GM19463 (cell line): ENCODE measurements around the gene RASSF1.
"Not testable (repeated sequence)": the region's sequence is repeated elsewhere in the genome, so short reads cannot be mapped to it uniquely, and the experiment has no call there.

Source experiments
- ATAC-seq: cut with Tn5 transposase; IDR thresholded peaks from one replicate; pipeline ENCODE4 v1.9.1; 2021; ENCODE audit warnings: mild to moderate bottlenecking, moderate library complexity; ENCODE audit not compliant: unreplicated experiment

RASSF1 gene

DNA sequence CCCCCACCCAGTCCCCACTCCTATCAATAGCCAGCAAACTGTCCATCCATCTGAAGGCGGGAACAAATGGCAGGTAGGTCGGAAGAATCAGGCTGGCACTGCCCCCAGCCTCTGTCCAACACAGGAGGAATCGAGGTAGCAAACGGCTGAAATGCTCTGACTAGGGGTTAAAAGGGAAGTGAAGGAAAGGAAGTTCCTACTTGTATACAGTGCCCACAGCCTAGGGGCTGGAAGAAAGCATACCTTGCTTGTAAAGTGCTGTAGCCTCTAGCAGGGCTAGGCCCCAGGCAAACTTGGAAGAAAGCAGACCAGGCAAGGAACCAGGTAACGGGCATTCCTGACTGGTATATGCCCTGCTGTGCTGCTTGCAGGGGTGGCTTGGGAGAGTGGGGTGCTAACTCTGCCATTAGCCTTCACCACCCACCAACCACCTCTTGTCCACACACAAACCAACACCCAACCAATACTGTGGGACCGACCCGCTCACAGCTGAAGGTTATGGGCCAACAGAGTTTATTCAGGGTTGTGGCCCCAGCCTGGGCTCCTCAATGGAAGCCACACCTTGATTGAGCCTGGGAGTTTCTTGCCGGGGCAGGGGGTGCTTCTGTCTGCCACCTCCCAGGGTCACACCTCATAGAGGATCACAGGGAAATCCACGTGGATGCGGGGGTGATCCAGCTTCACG, 15.0 kb downstream of the RASSF1 start:
- ATAC-seq: no peak

DNA sequence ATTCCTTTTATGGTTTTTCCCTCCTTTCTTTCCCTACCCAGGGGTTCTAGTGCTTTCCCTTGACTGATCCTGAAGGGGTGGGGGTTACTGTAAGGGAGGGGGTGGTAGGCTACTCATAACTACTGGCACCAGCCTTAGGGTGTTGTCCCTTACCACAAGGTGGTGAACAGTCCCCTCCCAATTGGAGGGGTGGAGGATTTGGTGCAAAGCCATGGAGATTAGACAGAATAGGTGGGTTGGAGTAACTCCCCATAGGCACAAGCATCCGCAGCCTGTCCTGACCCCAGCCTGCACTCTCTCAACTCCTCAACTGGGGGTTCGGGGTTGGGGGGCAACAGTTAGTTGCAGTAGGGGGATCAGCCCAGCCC, 15.5 kb downstream of the RASSF1 start:
- ATAC-seq: no peak

DNA sequence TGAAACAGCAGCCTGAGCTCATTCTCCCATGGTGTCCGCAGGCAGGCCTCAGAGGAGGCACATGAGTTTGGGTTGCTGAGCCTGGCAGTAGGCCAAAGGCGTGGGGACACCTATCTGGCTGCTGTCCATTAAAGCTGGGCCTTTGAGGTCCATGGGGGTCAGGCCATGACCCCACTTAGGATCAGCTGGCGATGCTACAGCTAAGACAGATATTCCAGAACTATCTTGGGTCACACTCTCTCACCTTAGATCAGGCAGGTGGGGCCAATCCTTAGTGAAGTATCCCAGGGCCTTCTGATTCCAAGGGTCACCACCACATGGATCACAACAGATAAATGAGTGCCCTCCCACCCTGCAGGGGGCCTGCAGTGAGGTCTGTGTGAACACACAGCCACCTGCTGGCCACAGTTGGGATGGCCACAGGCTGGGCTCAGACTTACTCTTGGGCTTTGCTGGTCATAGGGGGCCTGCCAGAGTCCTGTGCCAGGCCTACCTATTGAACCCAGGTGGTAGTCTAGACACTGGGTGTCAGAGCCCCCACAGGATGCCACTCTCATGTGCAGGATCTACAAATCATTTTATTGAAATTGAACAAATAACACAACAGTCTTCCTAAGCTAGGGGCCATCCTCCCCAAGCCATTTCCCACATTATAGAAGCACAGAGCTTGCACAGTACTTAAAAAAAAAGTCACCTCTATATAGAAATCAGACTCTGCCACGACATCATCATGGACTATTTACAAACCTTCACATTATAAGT, 16.1 kb downstream of the RASSF1 start:
- no peak for ATAC-seq

DNA sequence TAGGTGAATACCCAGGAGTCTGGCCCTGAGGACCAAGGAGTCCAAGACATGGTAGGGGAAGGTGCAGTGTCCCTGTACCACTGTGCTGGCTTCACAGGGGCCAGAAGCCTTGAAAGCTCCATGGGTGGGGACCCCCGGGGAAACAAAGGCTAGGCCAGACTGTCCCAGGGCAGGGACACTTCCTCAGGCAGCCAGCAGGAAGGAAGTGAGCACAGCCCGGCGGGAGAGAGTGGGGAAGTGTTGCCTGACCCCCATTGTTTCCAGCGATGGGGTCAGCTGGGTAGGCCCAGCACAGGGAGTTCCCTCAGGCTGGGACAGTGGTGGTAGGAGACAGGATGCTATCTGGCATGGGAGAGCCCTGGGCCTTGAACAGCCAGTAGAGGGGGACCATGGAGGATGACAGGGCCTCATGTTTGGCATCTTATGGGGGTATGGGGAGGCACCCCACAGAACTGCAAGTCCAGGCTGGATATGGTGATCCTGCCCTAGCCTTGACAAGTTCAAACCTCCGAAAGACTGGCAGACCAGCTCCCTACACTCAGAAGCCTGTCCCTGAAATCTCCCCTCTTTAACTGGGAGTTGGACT, 16.9 kb downstream of the RASSF1 start:
- ATAC-seq: no peak

DNA sequence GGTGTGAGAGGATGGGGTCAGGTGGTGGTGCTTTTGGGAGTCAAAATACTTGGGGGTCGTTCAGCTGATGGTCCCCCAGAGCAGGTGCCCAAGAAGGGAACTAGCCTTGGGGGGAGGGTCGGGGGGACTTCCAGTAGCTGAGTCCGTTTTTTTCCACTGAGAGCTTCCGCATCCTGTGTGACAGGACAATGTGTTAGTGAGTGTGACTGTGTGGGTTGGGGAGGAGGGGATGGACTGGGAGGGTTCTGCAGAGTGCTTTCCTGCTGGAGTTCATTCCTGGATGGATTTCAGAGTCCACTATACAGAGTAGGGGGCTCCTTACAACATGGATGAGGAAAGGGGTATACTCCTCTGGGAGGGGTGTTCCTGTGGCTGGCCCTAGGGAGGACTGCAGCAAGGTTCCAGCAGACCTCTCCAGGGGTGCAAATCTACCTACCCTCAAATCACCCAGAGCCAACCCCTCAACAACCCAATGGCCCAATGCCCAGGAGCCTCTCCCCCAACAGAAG, 17.5 kb downstream of the RASSF1 start:
- ATAC-seq: no peak

DNA sequence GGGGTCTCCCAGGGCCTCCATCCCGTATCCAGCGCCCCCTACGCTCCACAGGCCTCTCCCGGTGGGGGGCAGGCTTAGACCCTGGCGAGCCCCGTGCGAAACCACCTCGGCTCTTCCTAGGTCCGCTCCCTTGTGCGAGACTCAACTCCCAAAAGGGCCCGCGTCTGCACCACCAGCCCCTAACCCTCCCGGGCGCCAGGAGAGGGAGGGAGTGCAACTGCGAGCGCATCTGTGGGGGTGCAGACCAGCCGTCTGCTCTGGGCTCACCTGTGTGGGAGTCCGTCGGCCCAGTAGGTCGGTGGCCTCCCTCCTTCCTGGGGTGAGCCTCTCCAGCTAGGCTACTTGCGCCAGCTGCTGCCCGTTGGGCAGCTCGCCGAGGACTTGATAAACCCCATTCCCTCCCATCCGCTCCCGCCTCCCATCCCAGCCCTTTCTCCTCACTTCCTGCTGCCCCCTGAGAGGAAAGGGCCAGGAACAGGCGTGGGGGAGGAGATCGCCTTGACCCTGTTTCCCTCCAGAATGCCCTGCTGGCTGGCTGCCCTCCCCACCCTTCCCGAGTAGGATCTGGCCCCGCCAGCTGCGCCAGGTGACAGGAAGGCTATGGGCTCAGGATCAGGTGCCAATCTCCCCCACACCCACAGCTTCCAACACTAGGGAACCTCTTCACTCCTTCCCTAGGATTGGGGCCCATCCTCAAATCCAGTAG, 18.1 kb downstream of the RASSF1 start, which contains the start of gene HYAL2:
Gene HYAL2 (minus strand): TSS at position 360 of the 706 bp plus-strand sequence. CDS start 2,256 bp downstream, outside the sequence.
- ATAC-seq: no peak

DNA sequence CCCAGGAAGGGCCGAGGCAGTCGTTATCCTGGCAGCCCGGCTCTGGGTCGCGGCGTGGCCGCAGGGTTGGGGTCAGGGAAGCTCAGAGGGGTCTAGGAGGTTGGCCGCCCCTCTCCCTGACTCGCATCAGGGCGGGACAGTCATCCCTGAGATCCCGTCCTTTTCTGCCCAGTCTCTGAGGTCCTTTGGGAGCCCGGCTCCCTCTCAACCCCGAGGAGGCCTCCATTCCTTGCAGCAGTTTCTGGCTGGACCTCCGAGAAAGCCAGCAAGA, 18.6 kb downstream of the RASSF1 start:
- ATAC-seq: no peak

DNA sequence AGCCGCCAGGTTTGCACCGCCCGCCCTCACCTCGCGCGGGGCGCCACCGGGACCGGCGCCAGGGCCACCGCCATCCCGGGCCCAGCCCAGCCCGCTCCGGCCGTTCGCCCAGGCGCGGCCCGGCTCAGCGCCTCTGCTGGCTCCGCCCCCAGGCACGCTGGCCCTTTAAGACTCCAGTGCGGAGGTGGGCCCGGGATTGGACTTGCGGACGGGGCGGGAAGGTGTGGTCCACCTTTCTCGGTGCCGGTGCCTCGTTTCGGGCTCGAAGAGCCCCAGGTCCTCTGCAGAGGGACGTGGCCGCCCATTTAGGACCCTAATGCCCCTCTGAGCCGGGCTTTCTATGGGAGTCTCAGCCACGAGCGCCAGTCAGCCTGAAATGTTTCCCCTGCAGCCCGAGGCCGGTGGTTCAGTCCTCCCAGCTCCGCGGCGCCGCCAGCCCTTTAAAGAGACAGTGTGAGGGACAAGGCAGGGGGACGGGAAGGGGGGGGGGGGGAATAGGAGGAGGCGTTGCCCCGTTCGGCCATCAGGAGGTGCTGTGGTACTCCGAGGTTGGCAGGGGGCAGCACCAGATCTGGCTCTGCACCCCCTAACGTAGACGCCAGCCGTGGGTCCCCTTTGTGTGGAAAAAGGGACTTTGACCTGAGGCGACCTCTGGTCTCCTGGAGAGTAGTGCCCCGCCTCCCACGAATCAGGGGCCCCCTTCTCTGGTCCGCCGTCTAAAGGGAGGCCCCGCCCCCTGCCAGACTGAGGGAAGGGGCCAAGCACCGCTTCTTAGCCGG, 19.1 kb downstream of the RASSF1 start:
- ATAC-seq: peak; percentile 88

DNA sequence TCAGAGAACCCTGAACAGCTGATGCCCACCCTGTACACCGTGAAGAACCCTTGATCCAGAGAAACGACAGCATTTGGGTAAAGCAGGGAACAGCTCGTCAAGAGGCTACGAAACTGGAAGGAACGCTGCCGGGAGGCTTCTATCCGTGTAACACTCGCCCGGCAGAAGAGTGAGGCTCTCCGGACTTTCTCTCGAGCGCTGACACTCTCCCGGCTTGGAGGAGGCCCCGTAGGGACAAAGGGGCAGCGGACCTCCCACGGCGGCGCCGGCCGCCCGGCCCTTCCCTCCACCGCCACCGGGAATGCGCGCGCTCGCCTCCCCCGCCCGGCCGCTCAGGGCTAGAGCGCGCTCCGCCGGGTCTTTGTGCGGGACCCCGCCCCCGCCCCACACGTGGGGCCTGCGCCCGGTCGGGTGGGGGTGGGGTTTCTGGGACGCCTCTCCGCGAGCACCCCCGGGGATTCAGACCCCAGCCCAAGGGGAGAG, 19.7 kb downstream of the RASSF1 start:
- peak; percentile 59 for ATAC-seq

DNA sequence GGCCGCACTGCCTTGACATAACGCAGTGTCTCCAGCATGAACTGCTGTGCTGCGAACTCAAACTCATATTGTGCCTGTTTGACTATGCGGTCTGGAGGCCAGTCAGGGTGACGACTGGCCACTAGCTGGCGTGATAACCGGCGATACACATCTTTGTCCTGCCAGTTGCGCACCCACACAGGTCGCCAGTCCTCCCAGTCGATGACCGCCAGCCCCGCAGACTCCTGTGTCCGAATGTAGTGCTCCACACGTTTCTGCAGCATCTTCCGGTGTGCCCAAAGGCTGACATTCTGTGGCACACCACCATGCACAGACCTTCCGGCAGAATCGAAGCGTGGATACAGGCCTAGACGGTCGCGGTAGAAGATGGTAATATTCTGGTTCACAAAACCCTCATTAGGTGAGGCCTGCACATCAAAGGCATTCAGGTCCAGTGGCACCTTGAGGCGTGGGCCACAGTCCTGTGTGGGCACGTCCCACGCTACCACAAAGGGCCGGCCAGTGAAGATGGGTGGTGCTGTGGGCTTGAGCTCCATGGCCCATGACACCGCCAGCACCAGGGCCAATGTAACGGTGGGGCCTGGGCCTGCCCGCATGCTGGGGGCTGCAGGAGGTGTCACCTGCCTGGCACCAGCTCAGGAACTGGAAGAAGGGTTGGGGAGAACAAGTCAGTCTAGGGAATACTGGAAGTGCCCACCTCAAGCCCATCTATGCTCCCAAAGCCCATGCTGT, 20.6 kb downstream of the RASSF1 start:
- ATAC-seq: no peak

DNA sequence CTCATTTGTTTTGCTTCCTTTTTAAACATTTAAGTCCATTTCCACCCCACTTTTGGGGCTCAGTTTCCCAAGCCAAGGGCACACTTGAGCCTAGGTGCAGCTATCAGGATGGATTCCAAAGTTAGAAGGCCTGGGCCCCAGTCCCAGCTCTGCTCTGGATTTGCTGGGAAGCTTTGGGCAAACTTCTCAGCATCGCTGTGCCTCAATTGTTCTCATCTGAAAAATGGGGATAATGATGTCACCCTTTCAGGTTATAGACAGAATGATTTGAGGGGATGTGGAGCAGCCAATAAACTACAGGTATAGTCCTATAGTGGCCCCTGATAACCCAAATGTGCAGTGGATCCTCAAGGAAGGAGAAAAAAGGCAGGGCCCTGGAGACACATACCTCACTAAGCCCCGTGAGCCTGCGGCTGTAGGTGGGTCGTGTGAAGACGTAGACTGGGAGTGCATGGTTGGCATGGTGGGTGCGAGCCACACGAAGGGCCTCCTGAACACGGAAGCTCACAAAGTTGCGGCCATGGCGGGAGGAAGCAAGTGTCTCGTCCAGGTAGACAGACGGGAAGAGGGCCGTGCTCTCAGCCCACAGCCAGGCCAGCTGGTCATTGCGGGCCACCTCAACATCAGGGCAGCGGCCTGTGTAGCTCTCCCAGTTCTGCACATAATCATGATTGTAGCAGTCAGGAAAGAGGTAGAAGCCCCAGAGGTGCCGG, 21.3 kb downstream of the RASSF1 start:
- no peak for ATAC-seq

DNA sequence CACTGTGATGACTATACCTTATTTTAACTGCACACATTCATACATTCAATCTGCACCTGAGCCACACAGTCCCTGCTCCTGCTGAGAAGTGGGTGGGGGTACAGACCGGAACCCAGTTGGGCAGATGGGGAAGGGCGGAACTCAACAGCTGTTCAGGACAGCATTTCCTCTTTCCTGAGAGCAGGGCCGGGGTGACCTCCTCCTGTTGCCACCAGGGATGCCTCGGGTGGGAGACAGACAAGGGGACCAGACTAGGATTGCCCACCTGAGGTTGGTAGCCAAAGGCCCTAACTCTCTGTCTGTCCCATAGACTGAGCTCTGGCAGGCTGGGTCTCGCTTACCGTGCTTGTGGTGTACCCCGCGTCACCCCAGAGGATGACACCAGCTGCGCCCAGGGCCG, 22.0 kb downstream of the RASSF1 start:
- ATAC-seq: no peak

DNA sequence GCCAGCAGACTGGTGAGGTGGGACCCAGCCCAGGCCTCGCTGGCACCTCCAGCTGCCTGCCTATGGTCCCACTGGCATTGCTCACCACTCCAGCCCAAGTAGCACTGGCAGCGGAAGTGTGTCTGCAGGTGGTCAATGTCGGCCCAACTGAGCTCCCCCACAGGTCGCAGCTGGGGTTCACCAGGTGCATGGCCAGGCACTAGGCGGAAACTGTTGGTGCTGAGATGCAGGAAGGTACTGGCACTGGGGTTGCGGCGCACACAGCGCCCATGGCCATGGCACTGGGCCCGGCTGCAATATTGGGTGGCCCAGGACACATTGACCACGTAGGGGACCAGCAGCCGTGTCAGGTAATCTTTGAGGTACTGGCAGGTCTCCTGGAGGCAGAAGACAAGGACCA, 22.5 kb downstream of the RASSF1 start:
- ATAC-seq: no peak

DNA sequence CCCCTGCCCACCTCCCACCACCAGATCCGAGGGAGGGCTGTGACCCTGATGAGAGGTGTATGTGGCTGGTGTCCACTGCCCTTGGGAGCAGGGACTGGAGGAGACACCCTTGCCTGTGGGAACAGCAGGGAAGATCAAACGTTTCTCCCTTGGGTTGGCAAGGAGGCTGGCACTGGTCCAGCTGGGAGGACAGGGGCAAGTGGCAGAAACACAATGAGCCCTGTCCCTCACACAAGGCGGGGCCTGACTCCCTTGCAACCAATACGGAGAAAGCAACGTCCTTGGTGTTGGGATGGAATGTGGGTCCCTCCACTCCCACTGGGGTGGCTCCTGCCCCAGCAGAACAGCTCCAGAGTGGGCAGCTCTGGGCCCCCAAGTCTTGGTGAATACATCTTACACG, 23.3 kb downstream of the RASSF1 start:
- no peak for ATAC-seq

DNA sequence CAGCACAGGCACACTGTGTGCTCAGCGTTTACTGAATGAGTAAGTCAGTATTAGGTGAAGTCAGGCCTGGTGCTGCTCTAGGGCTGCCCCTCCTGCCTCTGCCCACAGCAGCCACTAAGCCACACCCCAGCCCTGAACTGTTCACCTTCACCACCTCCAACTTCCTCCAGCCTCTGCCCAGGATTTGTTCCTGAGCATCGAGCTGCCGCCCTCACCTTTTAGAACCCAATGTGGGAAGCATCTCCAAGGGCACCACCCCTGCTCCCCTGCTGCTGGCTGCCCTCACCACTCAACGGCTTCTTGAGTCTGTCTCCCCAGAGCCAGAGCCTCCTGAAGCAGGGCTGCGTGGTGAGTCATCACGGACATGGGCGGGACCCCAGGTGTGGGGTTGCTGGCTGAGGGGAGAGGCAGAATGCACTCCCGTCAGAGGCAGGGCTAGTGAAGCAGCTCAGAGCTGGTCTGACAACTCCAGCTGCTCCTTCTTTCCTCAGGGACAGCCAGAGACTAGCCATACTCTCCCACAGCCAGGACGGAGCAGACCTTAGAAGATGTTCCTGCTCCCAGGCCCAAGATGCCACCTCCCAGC, 23.9 kb downstream of the RASSF1 start:
- ATAC-seq: no peak

DNA sequence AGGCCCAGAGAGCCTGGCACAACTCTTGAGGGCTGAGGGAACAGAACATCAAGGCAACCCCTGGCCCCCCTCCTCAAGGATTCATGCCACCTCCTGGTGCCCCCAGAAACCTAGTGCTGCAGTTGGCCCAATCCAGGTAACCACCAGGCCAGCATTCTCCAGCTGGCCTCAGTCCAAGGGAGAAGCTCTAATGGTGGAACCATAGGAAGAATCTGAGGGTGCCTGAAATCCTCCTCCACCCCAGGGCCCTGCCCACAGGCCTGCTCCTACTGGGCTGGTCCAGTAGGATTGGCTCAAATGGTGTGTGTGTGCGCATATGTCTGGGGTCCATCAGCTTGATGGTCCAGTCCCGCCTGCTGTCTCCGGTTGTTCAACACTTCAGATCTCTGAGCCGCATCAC, 25.8 kb downstream of the RASSF1 start:
- ATAC-seq: no peak

DNA sequence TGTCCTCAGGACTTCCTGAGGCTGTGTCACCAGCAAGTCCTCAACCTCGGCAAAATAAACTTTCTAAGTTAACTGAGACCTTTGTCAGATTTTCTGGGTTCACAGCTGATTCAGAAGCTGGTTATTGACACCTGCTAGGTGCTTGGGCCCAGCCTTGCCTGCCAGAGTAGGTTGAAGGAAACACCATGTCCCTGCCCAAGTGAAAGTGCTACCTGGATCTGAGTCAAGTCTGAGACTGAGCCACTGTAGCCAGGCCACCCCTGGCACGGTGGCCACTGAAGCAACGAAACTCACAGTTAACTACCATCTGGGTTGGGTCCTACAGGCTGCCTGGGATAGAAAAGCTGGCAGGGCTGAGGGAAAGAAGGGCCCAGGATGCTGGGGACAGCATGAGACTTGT, 26.3 kb downstream of the RASSF1 start:
- ATAC-seq: no peak

DNA sequence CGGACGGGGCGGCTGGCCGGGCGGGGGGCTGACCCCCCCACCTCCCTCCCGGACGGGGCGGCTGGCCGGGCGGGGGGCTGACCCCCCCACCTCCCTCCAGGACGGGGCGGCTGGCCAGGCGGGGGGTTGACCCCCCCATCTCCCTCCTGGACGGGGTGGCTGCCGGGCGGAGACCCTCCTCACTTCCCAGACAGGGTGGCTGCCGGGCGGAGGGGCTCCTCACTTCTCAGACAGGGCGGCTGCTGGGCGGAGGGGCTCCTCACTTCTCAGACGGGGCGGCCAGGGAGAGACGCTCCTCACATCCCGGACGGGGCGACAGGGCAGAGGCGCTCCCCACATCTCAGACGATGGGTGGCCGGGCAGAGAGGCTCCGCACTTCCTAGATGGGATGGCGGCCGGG, 28.6 kb downstream of the RASSF1 start:
- ATAC-seq: not testable (repeated sequence)

DNA sequence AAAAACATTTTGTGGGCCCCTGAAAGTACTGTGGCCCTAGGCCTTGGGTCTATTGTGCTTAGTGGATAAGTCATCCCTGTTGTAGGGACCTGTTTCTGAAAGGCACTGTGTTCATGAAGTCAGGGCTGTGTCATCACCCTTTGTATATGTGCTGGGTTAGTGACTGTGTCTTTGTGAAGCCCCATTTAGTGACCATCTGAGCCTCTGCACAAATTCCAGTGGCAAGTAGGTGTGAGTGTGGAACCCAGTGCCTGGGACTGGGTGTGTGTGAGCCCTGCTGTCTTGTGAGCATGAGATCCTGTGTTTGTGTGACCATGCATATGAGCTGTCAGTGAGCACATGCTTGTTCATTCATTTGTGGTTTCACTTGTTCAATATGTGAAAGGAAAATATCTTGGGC, 36.0 kb downstream of the RASSF1 start:
- no peak for ATAC-seq
